ENCODE measurements around the gene BICDL1.
"Not testable (repeated sequence)": the region's sequence is repeated elsewhere in the genome, so short reads cannot be mapped to it uniquely, and the experiment has no call there.

The BICDL1 gene

GRCh38 chr12:120006258-120006975 lies 17.4 kb downstream of the BICDL1 start:
- no peak for DNase-seq

GRCh38 chr12:120007272-120007671 lies 18.2 kb downstream of the BICDL1 start:
- peak; percentile 65 for DNase-seq

- DNase-seq = no peak
Observed at GRCh38 chr12:120010661-120011230, 21.7 kb downstream of the BICDL1 start.

GRCh38 chr12:120012067-120012621 lies 23.1 kb downstream of the BICDL1 start:
- DNase-seq = peak; percentile 64

- peak; percentile 63 for DNase-seq
Observed at GRCh38 chr12:120013659-120014380, 24.8 kb downstream of the BICDL1 start.

GRCh38 chr12:120014381-120014735 lies 25.3 kb downstream of the BICDL1 start:
- DNase-seq = not testable (repeated sequence)

GRCh38 chr12:120015313-120015712 lies 26.3 kb downstream of the BICDL1 start:
- peak; percentile 48 for DNase-seq

- not testable (repeated sequence) for DNase-seq
Observed at GRCh38 chr12:120016199-120016598, 27.2 kb downstream of the BICDL1 start.

GRCh38 chr12:120019197-120019596 lies 30.2 kb downstream of the BICDL1 start:
- no peak for DNase-seq

GRCh38 chr12:120019938-120020337 lies 30.9 kb downstream of the BICDL1 start:
- no peak for DNase-seq

- no peak for DNase-seq
Observed at GRCh38 chr12:120024193-120024592, 35.2 kb downstream of the BICDL1 start.

GRCh38 chr12:120025640-120026039 lies 36.6 kb downstream of the BICDL1 start:
- DNase-seq = no peak

GRCh38 chr12:120032242-120032641 lies 43.2 kb downstream of the BICDL1 start:
- DNase-seq = no peak

- DNase-seq = no peak
Observed at GRCh38 chr12:120037851-120038250, 48.8 kb downstream of the BICDL1 start.

GRCh38 chr12:120039711-120040110 lies 50.7 kb downstream of the BICDL1 start:
- no peak for DNase-seq

GRCh38 chr12:120041386-120042231 lies 52.6 kb downstream of the BICDL1 start:
- peak; percentile 57 for DNase-seq

- not testable (repeated sequence) for DNase-seq
Observed at GRCh38 chr12:120045367-120045766, 56.3 kb downstream of the BICDL1 start.

GRCh38 chr12:120047072-120047471 lies 58.0 kb downstream of the BICDL1 start:
- no peak for DNase-seq

- no peak for DNase-seq
Observed at GRCh38 chr12:120048263-120048662, 59.2 kb downstream of the BICDL1 start.

- no peak for DNase-seq
Observed at GRCh38 chr12:120049426-120049825, 60.4 kb downstream of the BICDL1 start.

GRCh38 chr12:120051535-120051934 lies 62.5 kb downstream of the BICDL1 start:
- DNase-seq = no peak

GRCh38 chr12:120054293-120054692 lies 65.3 kb downstream of the BICDL1 start:
- DNase-seq = no peak
